ENCODE results near the gene LGR5. TPM values are rescaled to one million over a fixed set of nuclear protein-coding genes. Genes with fewer than 3 reads are reported as not detected.

Gene LGR5
- total RNA-seq, 1 donor from 2014 or later: 2.7 TPM

DNA sequence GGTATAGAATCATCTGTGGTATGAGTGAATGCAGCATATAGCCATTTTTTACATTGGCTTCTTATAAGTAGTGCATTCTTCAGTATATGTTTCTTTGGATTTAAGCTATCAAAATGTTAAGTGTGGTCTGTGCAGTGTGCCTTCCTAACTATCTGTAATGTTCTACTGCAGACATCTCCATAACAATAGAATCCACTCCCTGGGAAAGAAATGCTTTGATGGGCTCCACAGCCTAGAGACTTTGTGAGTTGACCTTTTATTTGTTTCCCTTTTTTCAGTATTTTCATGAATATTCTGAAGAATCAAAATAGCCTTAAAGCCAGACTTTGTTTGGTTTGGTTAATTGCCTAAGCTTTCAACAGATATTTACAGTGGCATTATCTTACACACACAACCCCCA, 116.8 kb downstream of the LGR5 start:
- Histone ChIP-seq H3K27me3 (no peaks in the 10 kb centered on the region), H3K36me3 (no peaks in the 10 kb centered on the region), H3K4me1 (no peaks in the 10 kb centered on the region), H3K27ac (no peak overlapping the region), H3K4me3 (no peak overlapping the region), H3K9me3 (no peaks in the 10 kb centered on the region)
- DNase-seq (ENCODE audit: extremely low spot score in 2 of 2): no peak
- TF ChIP-seq POLR2AphosphoS5 (IDR thresholded peaks at IDR 0.05; ENCODE audit: insufficient read depth in 1 of 2, low read depth in 1 of 2) (no peak), POLR2A (IDR thresholded peaks at IDR 0.05) (no peak)
- TF ChIP-seq, protein P1, sequence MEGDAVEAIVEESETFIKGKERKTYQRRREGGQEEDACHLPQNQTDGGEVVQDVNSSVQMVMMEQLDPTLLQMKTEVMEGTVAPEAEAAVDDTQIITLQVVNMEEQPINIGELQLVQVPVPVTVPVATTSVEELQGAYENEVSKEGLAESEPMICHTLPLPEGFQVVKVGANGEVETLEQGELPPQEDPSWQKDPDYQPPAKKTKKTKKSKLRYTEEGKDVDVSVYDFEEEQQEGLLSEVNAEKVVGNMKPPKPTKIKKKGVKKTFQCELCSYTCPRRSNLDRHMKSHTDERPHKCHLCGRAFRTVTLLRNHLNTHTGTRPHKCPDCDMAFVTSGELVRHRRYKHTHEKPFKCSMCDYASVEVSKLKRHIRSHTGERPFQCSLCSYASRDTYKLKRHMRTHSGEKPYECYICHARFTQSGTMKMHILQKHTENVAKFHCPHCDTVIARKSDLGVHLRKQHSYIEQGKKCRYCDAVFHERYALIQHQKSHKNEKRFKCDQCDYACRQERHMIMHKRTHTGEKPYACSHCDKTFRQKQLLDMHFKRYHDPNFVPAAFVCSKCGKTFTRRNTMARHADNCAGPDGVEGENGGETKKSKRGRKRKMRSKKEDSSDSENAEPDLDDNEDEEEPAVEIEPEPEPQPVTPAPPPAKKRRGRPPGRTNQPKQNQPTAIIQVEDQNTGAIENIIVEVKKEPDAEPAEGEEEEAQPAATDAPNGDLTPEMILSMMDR (IDR thresholded peaks at IDR 0.05): no peak
- intact Hi-C loops (cut with DNase I): no loop called here

DNA sequence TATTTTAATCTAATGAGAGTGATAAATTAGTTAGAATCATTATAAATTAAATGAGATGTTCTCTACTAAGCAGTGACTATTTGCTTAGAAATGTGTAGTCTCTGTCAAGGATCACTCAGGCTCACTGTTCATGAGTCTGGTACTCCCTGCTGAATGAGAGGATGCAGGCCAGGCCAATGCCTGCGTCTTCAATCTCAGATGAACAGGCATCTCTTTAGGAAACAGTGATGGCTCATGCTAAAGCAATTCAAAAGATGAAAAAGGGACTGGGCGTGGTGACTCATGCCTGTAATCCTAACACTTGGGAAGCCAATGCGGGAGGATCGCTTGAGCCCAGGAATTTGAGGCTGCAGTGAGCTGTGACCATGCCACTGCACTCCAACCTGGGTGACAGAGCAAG, 117.3 kb downstream of the LGR5 start:
- Histone ChIP-seq H3K27ac (no peak overlapping the region), H3K36me3 (no peaks in the 10 kb centered on the region), H3K27me3 (no peaks in the 10 kb centered on the region), H3K4me1 (no peaks in the 10 kb centered on the region), H3K9me3 (no peaks in the 10 kb centered on the region), H3K4me3 (no peak overlapping the region)
- no peak for DNase-seq (ENCODE audit: extremely low spot score in 2 of 2)
- TF ChIP-seq POLR2A (IDR thresholded peaks at IDR 0.05): no peak
- TF ChIP-seq, protein P1 (IDR thresholded peaks at IDR 0.05): no peak
- no peak for TF ChIP-seq POLR2AphosphoS5 (IDR thresholded peaks at IDR 0.05; ENCODE audit: insufficient read depth in 1 of 2, low read depth in 1 of 2)
- intact Hi-C loops (cut with DNase I): no loop called here

DNA sequence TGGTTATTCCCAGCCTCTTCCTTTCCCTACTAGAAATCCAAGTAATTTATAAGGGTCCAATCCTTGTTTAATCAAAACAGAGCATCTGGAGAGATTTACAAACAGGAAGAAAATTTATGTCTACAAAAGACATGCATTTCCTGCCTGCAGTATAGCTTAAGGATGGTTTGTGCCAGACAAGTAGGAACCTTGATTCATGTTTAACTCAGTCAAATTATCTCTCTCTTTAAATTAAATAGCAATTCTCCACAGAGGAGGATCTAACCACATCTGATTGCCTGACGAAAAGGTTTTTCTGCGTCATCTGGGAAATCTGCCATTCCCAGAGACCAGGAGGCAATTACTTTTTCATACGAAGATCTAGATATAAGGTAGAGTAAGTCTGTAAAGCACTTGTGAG, 118.8 kb downstream of the LGR5 start:
- intact Hi-C loops (cut with DNase I): no loop called here
- DNase-seq (ENCODE audit: extremely low spot score in 2 of 2): no peak
- Histone ChIP-seq H3K4me3 (no peak overlapping the region), H3K4me1 (no peaks in the 10 kb centered on the region), H3K9me3 (no peaks in the 10 kb centered on the region), H3K36me3 (no peaks in the 10 kb centered on the region), H3K27ac (no peak overlapping the region), H3K27me3 (no peaks in the 10 kb centered on the region)
- no peak for TF ChIP-seq POLR2A (IDR thresholded peaks at IDR 0.05)
- TF ChIP-seq, protein P1 (IDR thresholded peaks at IDR 0.05): no peak
- no peak for TF ChIP-seq POLR2AphosphoS5 (IDR thresholded peaks at IDR 0.05; ENCODE audit: insufficient read depth in 1 of 2, low read depth in 1 of 2)

DNA sequence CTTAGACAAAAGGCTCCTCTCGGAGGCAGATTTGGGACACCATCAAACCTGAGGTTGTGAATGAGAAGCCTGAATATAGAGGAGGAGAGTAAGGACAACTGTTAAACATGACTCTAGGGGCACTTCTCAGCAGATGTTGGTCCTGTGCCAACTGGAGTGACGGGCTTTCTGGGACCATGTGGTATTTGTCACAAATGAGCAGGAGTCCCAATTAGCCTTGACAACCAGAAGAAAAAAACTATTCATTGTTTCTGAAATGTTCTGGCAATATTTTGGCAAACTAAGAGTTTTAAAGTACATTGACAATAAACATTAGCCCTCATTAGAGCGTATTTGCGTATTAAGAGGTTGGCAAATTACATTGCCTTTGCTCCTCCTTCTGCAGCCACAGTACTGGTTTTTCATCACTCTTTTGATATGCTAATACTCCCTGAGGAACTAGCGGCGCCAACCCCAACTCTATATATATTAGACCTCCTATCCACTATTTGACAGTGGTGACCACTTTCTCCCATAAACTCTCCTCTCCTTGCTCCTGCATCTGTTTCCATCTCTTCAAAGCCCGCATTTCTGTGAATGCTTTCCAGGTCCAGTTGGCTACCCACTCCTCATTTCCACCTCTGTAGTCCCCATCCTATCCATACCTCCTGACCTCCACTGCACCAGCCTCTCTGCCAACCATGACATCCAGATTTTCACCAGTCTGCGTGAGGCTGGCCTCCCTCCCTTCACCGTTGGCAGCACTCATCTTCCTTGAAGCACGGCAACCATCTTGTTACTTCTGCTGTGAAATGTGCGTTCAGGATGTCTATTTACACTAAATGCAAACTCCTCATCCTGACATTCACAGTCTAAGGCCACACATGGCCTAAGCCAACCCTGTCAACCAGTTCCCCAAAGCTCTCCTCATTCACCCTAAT, 123.3 kb downstream of the LGR5 start:
- intact Hi-C loops (cut with DNase I): no loop called here

More for the DNA sequence above, 123.3 kb downstream of the LGR5 start:
- Histone ChIP-seq H3K27me3 (no peaks in the 10 kb centered on the region), H3K9me3 (no peaks in the 10 kb centered on the region), H3K4me3 (no peak overlapping the region), H3K36me3 (no peaks in the 10 kb centered on the region), H3K27ac (no peak overlapping the region), H3K4me1 (no peaks in the 10 kb centered on the region)
- TF ChIP-seq, protein P1 (IDR thresholded peaks at IDR 0.05): no peak
- no peak for TF ChIP-seq POLR2AphosphoS5 (IDR thresholded peaks at IDR 0.05; ENCODE audit: insufficient read depth in 1 of 2, low read depth in 1 of 2)
- no peak for TF ChIP-seq POLR2A (IDR thresholded peaks at IDR 0.05)
- DNase-seq (ENCODE audit: extremely low spot score in 2 of 2): no peak

Data from vagina (tissue), 2 donors.